Subcutaneous adipose tissue (tissue), 4 donors: ENCODE results near the gene KBTBD7. TPM values are rescaled to one million over a fixed set of nuclear protein-coding genes. Genes with fewer than 3 reads are reported as not detected.

Experiments
- CTCF ChIP-seq: fragments of 450-650 bp; IDR thresholded peaks from one replicate; pipeline ENCODE4 v1.5.1; 2016; ENCODE audit warnings: low read depth, mild to moderate bottlenecking, control low read depth, antibody characterized with exemption, moderate library complexity
- total RNA-seq, 4 donors: library from RNA; depleted of rRNA; stranded (reverse); fragments of >200 nt; gene quantifications; one replicate each; pipeline ENCODE4 v1.1.0, GENCODE V29; 2016

The KBTBD7 gene
- total RNA-seq, 4 donors from 2014 or later, result 5.8 to 7.0 (median 6.2) TPM

- no peak for TF ChIP-seq CTCF
Observed at GRCh38 chr13:41229356-41229755, 35.0 kb upstream of the KBTBD7 start.

- no peak for TF ChIP-seq CTCF
Observed at GRCh38 chr13:41224113-41225110, 30.0 kb upstream of the KBTBD7 start.

- no peak for TF ChIP-seq CTCF
Observed at GRCh38 chr13:41222259-41222852, 28.0 kb upstream of the KBTBD7 start.

GRCh38 chr13:41220401-41220800 is 26.0 kb upstream of the KBTBD7 start:
- no peak for TF ChIP-seq CTCF

- no peak for TF ChIP-seq CTCF
Observed at GRCh38 chr13:41216160-41216559, 21.8 kb upstream of the KBTBD7 start.

GRCh38 chr13:41213919-41214318 is 19.6 kb upstream of the KBTBD7 start:
- no peak for TF ChIP-seq CTCF

- TF ChIP-seq CTCF, result no peak
Observed at GRCh38 chr13:41213316-41213715, 18.9 kb upstream of the KBTBD7 start.
